ENCODE results near the gene ETV6.

The ETV6 gene

DNA sequence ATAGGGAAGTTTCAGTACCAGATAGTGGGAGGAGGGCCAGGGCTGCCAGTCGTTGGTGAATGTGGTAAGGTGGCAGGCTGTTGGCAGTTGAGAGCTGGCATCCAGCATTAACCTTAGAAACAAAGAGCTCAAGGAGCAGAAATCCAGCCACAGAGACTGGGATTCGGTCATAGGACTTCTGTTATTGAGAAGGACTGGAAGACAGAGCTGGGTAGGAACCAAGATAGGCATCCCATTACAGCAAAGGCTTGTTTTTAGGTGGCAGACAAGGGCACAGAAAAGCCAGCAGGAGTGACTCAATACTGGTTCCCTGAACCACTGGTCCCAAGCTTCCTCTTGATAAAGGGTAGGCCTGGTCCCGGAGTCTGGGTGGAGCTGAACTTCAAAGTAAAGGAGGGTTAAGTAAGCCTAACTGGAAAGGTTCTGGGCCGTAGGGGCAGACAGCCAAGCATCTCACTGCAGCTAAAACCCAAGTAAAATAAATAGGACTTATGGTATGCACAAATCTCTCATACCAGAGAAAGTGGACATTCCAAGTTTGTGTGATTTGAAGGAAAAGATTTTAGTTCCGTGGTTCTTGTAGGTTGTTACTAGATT lies 147.9 kb downstream of the ETV6 start:
- DNase-seq (ENCODE audit: low read depth in 2 of 2, low spot score in 1 of 2), result no peak

DNA sequence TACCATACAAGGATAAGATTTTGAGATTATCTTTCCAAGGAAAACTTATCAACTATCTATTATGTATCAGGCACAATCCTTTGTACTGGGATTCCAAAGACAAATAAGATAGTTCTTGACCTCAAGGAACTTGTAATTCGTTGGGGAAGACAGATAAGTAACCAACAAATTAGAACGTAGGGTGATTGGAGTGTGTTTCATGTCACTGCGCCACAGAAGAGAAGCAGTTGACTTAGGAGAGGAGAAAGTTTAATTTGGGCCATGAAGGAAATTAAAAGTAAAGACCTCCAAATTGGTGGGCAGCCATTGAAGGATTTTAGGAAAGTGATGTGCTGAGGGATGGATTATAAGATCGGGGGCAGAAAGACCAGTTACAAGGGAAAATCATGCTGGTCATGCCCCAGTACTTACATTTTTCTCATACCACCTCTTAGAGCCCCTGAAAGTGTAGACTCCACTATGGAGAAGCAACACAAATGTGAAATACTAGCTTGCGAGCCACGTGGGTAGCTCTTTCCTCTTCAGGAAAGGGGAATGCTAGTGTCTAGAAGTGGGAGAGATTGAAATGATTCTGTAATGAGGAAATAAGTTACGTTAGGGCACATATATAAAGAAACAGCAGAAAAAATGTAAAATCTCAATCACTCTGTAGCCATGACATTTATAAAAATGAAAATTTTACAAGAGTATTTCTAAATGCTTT lies 148.7 kb downstream of the ETV6 start:
- no peak for DNase-seq (ENCODE audit: low read depth in 2 of 2, low spot score in 1 of 2)

DNA sequence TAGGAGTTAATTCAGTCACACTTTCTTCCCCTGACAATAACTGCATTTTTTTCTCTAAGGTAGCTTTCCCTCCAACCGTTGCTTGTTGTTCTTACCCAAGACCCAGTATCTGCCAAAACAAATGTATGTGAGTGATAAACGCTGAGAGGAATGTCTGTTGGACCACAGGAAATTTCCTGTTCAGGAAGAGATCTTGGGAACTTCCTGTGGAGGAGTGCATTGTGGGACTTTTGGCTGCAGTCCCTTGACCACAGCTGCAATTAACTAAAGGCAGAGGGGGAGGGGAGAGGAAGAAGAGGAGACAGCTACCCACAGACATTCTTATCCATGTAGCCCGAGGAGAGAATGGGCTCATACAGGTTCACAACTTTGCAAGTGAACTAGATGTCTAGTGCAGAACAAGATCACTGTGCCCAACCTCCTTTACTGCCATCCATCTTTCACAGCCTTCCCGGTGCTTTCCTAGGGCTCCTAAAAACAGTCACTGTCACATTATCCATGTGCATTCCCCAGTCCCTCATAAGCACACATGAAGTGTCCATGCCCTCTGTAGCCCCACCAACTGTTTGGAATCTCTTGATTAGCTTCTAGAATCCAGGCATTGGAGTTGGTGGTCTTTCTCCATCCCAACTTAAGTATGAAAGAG lies 149.5 kb downstream of the ETV6 start:
- DNase-seq (ENCODE audit: low read depth in 2 of 2, low spot score in 1 of 2), result no peak

DNA sequence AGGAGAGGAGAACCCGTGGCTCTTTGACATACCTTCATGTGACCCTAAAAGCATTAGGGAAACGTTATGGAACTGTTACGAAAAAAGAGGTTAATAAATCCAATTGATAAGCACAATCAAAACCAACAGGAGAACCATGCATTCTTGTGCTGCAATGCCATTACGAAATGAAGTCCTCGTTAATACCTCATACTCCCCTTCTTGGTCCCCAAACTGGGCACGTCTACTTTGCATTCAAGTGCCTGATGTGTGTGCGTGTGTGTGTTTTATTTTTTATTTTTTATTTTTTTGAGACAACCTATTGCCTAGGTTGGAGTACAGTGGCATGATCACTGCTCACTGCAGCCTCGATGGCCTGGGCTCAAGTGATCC lies 150.0 kb downstream of the ETV6 start:
- no peak for DNase-seq (ENCODE audit: low read depth in 2 of 2, low spot score in 1 of 2)

DNA sequence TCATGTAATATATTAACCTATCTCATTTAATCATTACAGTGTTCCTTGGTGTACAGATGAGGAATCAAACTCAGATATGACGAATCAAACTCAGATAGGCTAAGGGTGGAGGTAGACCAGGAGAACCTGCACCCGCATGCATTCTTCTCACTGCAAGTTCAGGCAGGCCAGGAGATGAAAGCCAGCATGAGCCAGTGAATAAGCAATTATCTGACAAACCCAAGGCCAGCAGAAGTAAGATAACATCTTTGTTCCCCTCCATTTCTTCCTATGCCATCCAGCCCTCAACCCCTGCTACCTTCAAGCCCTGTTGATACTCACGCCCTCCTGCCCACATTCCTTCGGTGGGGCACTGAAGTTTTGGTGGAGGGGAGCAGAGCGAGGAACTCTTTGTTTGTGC lies 152.2 kb downstream of the ETV6 start:
- no peak for DNase-seq (ENCODE audit: low read depth in 2 of 2, low spot score in 1 of 2)

DNA sequence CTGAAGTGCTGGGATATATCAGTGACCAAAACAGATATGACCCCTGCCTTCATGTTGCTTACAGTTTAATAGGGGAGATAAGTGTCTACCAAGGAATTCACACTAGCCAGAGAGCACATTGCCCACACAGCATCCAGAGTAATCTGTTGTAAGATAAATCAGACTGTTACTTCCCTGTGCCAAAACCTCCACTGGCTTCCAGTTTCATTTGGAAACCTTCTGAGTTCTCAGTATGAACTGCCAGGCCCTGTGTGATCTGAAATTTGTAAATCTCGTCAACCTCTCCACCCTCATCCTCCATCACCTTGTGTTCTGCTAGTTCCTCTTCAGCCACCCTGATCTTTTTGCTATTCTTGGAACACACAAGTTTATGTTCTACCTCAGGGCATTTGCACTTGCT lies 154.7 kb downstream of the ETV6 start:
- DNase-seq (ENCODE audit: low read depth in 2 of 2, low spot score in 1 of 2), result no peak

DNA sequence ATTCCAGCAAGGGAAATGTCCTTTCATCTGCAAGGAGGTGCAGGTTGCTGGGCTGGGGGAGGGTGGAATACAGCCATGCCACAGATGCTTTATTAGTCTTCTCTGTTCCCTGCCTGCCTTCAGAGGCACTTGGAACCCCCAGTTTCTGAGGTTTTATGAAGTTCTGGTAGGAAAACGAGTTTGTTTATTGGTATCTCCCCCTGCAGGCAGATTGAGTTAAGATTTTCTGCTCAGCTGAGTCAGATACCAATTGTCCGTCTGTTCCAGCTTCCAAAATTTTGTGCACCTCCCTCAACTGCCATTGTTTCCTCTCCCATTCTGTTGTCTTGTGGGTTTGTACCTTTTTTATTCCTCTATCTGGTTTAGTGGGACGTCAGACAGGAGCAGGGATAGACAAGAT lies 155.6 kb downstream of the ETV6 start:
- no peak for DNase-seq (ENCODE audit: low read depth in 2 of 2, low spot score in 1 of 2)

DNA sequence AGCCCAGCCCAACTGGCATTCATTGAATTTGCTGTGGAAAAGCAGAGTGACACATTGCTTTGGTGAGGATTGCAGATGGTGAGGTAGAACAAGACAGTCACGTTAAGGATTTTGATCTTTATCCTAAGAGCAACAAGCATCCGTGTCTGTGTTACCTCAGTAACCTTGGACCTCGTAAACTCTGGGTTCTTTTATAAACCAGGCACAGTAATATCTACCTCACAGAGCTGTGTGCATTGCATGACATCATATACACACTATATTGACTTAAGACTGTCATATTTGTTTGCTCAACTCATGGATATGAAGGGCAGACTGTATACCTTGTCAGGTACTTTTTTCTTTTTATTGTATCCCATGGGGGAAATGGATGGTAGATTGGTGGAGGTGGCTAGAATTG lies 156.2 kb downstream of the ETV6 start:
- DNase-seq (ENCODE audit: low read depth in 2 of 2, low spot score in 1 of 2), result no peak

DNA sequence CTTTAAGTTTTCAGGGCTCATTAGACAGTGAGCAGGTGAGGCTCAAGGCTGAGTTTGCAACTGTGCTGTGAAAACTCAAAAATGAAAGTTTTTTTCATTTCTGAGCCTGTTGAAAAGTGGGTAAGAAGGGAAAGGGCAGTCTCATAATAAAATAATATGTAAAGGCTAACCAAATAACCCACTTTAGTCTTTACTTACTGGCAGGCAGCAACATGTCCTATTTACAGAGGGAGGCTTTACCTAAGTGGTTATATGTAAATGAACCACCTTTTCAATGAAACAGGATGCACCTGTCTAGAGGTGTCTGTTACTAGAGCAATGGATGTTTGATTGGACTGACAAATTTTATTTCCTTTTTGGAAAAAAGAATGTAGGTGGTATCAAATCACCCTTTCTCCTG lies 158.0 kb downstream of the ETV6 start:
- DNase-seq (ENCODE audit: low read depth in 2 of 2, low spot score in 1 of 2), result no peak

DNA sequence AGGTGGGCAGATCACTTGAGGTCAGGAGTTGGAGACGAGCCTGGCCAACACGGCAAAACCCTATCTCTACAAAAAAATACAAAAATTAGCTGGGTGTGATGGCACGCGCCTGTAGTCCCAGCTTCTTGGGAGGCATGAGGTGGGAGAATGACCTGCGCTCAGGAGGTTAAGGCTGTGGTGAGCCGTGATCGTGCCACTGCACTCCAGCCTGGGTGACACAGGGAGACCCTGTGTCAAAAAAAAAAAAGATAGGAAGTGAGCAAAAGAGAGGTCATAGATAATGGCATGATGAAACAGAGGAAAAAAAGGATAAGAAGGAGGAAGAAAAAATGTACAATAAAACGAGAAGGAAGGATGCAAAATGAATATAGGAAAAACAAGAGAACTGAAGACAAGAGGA lies 159.5 kb downstream of the ETV6 start:
- no peak for DNase-seq (ENCODE audit: low read depth in 2 of 2, low spot score in 1 of 2)

DNA sequence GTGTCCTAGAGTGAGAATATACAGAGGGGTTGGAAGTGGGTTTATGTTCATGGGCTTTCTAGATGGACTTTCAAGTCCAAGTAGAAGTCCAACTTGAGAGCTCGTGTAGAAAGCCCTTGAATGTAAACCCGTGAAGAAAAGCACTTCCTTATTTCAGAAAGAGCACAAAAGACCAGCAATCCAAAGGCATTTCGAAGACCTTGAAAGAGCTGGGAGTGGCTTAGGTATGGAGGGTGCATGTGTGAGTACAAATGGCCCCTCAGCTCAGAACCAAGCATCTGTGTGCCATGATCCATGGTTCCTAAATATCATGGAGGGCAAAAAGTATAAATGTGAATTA lies 160.7 kb downstream of the ETV6 start:
- no peak for DNase-seq (ENCODE audit: low read depth in 2 of 2, low spot score in 1 of 2)

DNA sequence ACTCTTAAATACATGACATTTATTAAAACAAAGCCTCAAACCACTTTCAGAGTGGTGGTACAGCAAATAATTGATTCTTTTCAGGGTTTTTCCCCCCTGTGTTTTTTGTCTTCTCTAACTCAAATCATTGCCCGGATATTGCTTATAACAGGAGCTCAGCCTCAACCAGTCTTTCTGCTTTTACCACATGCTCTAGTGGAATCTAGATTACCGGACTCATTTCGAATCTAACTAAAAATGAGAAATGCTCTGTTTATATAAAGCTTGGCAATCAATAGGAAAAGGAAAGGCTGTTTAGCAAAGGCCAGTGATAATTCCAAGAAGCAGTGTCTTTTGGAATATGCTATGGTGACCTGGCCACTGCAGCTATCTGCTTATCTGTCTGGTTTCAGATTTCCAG lies 161.5 kb downstream of the ETV6 start:
- no peak for DNase-seq (ENCODE audit: low read depth in 2 of 2, low spot score in 1 of 2)

DNA sequence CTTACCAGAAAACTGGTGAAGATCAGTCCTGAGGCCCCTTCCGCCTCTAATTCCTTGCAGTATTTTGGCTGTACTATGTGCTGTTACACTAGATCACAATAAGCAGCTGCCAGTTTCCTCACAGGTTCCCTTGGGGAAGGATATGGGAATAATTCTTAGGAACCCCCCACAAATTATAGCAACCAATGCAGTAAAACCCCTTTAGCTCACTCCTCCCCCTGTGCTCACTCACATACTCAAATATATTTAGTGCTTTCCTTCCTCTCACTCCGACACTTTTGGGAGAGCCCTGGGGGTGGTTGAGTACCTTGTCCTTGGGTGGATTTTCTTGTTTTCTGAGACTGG lies 162.7 kb downstream of the ETV6 start:
- no peak for DNase-seq (ENCODE audit: low read depth in 2 of 2, low spot score in 1 of 2)

DNA sequence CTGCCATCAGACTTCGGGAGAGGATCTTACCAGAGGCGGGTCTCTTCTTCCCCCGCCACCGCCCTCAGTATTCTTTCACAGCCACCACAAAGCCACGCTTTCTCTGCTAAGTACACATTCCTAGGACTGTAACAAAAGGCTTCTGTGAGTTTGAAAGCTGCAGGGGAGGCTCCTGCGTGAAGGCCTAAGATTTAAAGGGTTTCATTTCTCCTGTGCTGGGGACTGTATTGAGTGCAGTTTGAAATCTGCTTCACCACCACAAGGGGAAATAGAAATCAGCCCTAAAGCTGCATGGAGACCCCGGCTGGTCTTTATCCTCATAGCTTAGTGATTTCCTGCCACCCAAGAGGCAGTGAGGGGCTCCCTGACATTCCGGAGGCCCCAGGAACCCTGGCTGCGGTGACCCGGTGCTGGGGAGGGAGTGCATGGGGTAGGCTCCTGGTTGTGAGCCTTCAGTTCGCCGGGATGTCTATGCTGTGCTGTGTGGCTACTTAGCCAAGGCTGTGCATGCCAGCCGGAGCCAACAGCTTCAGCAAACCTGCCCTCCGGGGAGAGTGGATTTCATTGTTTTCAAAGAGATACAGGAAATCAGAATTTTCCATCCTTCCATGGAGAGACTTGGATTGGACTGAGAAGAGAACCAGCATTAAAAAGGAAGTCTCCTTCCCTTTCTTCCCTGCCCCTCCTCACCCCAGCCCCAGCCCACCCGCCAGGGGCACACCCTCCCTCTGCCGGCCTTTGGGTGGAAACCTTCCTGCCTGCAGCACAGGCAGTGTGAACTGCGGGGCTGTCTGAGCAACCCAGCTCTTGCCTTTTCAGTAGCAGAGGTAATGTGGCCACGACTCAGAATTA lies 163.3 kb downstream of the ETV6 start:
- no peak for DNase-seq (ENCODE audit: low read depth in 2 of 2, low spot score in 1 of 2)

DNA sequence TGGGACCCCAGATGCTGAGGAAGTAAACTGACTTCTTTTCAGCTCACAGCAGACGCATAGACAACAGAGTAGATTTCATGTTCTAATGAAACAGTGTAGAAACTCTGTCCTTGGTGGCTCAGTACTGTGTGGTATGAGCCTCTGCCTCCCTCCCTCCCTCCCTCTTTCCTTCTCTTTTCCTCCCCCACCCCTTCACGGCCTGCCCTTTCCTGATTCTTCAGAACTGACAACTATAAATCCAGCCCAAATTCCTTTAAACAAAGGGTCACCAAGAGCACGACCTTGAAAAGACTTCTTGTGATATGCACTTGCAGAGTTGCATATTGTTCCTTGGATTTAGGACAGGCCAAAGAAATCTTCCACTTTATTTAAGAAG lies 164.0 kb downstream of the ETV6 start:
- no peak for DNase-seq (ENCODE audit: low read depth in 2 of 2, low spot score in 1 of 2)

DNA sequence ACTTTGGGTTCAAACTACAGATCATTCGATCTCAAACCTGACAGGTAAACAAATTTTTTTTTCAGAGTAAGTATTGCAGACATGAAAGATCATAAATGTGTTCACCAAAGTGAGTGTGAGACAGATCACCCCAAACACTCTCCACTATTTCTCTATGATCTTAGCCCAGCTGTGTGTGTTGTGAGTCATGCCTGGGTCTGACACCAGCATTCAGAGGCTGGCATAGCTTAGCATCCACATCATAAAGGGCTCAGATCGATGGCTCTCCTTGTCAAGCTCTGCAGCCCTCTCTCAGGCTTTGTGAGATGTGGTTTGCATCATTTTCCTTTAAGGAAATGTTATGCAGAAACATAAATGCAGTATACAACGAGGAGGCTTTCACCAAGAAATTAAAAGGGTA lies 164.9 kb downstream of the ETV6 start:
- no peak for DNase-seq (ENCODE audit: low read depth in 2 of 2, low spot score in 1 of 2)

DNA sequence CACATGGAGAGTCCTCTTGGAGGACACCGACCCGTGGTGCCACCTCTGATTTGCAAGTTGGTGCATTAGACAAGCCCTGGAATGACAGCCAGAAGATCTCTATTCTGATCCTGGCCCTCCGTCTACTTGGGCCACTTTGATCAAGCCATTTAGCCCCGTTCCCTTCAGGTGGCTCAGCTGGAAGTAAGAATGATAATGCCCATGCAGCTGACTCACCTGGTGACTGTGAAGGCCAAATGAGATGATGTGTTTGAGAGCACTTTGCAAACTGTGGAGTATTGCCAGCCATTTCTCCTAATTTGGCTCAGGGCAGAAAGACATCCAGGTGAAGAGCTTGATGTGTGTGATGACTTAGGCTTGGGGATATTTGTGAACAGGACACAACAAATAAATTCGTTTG lies 165.9 kb downstream of the ETV6 start:
- no peak for DNase-seq (ENCODE audit: low read depth in 2 of 2, low spot score in 1 of 2)

DNA sequence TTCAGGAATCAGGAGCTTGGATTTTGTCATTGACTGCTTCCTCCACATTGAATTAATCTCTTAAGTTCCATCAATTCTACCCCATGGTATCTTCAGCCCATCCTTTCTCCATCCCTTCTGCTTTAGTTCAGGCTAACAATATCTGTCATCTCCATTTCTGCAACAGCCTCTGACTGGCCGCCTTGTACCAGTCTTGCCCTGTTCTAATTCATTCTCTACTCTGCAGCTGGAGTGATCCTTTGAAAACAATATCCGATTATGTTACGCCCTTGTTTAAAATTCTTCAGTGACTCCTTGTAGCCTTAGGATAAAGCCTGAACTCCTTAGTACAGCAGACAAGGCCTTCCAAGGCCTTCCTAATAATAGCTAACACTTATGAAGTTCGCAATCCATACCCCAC lies 170.2 kb downstream of the ETV6 start:
- no peak for DNase-seq (ENCODE audit: low read depth in 2 of 2, low spot score in 1 of 2)

DNA sequence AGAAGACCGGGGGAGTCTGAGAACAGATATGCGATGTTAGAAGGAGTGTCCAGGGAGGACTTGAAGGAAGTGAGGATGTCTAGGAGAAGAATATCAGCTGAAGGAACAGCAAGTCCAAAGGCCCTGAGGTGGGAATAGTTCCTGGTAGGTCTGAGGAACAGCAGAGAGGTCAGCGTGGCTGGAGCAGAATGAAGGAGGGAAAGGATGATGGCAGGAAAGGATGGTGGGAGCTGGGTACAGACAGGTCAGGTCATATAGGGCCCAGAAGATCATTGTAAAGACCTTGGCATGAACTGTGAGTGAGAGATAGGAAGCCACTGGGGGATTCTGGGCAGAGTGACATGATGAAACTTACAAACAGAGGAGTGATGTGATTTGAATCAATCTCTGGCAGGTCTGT lies 171.0 kb downstream of the ETV6 start:
- no peak for DNase-seq (ENCODE audit: low read depth in 2 of 2, low spot score in 1 of 2)

DNA sequence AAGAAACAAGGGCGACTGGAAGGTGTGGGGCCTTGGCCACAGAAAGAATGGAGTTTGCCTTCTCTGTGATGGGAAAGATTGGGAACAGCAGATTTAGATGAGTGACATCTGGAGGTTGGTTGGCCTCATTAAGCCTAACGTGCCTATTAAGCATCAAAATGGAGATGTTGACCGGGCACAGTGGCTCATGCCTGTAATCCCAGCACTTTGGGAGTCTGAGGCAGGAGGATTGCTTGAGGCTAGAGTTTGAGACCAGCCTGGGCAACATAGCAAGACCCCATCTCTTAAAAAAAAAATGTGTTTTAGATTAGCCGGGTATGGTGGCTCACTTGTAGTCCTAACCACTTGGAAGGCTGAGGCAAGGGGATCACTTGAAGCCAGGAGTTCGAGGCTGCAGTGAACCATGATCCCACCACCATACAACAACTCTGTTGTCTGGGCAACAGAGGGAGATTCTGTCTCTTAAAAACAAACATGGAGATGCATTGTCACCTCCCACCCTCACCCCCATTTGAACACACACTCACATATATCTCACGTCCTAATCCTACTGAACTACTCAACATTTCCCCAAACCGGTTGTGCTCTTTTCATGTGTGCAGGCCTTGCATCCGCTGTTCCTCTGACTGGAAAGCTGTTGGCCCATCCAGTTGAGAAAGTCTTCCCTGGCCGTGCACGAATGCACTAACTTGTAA lies 172.1 kb downstream of the ETV6 start:
- DNase-seq (ENCODE audit: low read depth in 2 of 2, low spot score in 1 of 2), result no peak

DNA sequence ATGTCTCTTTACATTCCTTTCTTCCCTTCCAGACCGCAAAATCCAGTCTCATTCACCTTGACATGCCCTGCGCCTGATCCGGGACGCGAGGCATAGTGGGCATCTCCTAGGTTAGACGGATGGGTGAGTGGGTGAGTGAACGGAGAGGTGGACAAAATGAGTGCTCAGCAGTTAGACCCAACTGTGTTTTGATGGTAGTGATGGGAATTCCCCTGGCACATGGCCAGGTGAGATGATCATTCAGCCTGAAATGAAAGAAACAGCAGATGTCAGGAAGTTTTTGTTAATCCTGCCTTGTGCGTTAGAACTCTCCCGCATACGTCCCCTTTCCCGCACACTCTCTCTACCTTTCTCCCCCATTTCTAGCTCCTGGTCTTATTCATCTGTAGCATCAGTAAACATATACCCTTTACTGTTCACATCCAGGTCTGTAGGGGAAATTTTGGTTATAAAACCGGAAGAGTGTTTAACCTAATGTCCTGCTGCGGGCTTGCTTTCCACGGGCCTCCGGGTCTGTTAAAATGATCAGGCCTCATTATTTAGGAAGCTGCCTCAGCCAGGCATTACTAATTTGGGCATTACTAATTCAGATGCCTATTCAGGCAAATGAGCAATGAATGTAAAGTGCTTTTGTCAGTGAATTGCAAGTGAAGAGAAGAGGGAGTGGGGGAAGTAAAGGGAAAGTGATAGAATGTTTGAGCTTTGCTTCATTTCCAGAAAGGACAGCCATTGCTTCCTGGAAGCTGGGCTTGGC lies 172.8 kb downstream of the ETV6 start:
- peak; percentile 12 to 18 for DNase-seq (ENCODE audit: low read depth in 2 of 2, low spot score in 1 of 2)

Data from stimulated activated CD8-positive, alpha-beta memory T cell treated with anti-CD3 and anti-CD28 coated beads, Interleukin-4, amount 100 ng/mL, for 4 hours (primary cell).